ENCODE data around the gene SDR42E2.
"Not testable (repeated sequence)": the region's sequence is repeated elsewhere in the genome, so short reads cannot be mapped to it uniquely, and the experiment has no call there.

SDR42E2 gene
- total RNA-seq = 0.83 to 1.0 reads per million in 2 donors

DNA sequence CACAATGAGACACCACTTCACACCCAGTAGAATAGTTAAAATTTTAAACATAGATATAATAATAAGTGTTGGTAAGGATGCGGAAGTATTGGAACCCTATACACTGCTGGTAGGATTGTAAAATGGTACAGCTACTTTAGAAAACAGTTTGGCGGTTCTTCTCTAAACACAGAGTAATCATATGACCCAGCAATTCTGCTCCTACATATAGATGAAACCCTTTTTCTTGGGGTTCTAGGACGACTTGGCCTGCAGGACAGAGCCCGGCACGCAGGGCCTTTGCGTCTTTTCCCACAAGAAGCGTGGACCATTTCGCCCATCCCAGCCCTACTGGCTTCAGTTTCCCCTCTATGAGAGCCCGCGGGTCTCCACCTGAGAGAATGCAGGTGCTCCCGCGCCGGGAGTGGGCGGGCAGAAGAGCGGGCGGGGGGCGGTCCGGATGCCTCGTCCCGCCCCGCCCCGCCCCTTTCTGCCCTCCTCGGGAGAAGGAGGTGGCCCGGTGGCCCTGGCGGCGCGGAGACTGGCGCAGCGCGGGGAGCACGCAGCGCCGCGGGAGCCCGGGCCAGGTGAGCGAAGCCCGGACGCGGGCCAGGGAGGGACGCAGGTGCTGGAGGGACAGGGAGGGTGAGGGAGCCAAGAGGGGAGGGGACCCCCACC, at the start of gene SDR42E2:
SDR42E2 (plus strand) TSS at position 508 of the 657 bp plus-strand sequence. CDS start 3,077 bp downstream, outside the sequence.
- DNase-seq = peak; percentile 16

DNA sequence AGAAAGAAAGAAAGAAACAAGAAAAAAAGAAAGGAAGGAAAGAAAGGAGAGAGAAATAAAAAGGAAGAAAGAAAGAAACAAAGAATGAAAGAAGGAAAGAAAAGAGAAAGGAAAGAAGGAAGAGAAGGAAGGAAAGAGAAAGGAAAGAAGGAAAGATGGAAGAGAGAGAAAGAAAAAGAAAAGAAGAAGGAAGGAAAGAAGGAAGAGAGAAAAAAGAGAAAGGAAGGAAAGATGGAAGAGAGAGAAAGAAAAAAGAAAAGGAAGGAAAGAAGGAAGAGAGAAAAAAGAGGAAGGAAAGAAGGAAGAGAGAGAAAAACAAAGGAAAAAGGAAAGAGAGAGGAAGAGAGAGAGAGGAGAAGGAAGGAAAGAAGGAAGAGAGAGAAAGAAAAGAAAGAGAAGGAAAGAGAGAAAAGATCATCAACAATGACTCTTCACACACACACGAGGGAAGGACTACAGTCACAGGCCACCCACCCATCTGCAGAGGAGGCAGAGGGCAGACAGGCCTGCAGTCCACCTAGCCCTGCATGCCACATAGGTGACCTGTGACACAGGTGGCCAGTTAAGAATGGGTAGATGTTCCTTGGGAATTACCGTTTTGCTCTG, 46.1 kb upstream of the SDR42E2 start:
- no peak for DNase-seq

- no peak for DNase-seq
These were observed 44.7 kb upstream of the SDR42E2 start for GRCh38 chr16:22117609-22118008.

DNA sequence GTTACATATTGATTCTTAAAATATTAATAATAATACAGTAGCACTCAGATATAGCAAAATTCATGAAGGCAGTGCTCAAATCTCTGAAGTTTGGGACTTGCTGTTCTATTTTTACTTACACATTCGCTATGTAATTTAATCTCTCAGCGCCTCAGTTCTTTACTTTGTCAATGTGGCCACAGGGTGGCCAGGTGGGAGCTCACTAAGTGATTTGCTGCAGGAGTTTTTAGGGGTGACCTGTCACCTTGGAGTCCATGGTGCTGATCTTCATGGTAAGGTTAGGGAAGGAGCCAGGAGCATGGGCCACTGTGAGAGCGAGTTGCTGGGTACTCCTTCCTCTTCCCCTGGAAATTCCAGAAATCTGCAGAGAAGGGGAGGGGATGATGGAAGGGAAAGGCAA, 41.9 kb upstream of the SDR42E2 start:
- no peak for DNase-seq

GRCh38 chr16:22122239-22122638, 40.1 kb upstream of the SDR42E2 start:
- DNase-seq = no peak

- no peak for DNase-seq
These were observed 39.2 kb upstream of the SDR42E2 start for GRCh38 chr16:22123146-22123545.

- DNase-seq = no peak
These were observed 38.4 kb upstream of the SDR42E2 start for GRCh38 chr16:22123759-22124490.

- no peak for DNase-seq
These were observed 37.6 kb upstream of the SDR42E2 start for GRCh38 chr16:22124583-22125284.

DNA sequence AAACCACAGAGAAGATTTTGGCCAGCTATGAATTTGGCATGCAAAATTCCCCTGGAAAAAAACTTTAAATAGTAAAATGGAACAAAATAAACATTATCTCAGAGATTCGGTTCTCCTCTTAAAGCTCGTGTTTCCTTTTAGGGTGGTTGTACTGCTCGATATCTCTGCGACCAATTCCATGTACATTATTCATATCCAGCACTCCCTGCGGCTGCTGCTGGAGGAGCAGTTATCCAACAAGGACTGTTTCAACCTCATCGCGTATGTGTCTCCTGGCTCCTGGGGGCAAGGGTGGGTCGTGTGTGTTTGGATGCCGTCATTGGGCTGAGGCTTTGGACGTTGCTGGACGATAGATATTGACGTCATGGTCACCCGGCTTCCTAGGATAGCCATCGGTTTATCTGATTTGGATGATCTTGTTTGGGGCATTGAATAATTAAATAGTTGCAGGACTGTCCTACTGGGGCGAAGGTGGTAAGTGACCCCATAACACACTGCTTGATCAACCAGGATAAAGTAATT, 36.2 kb upstream of the SDR42E2 start:
- no peak for DNase-seq

- not testable (repeated sequence) for DNase-seq
These were observed 33.8 kb upstream of the SDR42E2 start for GRCh38 chr16:22128537-22128936.

GRCh38 chr16:22130528-22130927, 31.8 kb upstream of the SDR42E2 start:
- DNase-seq = no peak

- no peak for DNase-seq
These were observed 29.5 kb upstream of the SDR42E2 start for GRCh38 chr16:22132801-22133200.

- no peak for DNase-seq
These were observed 23.8 kb upstream of the SDR42E2 start for GRCh38 chr16:22138482-22138881.

GRCh38 chr16:22139008-22139407, 23.3 kb upstream of the SDR42E2 start:
- no peak for DNase-seq

DNA sequence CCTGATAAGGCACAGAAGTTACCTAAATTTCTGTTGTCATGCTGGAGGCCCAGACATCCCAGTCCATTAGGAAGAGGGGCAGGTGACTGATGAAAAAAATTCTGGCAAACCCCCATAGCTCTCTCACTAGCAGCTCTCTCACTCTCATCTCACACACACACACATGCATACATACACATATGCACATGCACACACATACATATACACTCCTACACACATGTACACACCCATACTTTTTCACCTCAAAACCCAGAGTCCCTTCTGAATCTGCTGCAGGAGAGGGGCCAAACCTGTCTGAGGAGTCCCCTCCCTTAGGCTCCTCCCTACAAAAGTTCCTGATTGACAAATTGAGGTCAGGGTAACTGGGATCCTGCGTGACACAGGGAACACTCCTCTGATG, 22.6 kb upstream of the SDR42E2 start:
- no peak for DNase-seq

GRCh38 chr16:22141767-22142166, 20.5 kb upstream of the SDR42E2 start:
- no peak for DNase-seq

- no peak for DNase-seq
These were observed 17.8 kb upstream of the SDR42E2 start for GRCh38 chr16:22144520-22144919.

GRCh38 chr16:22147853-22148252, 14.5 kb upstream of the SDR42E2 start:
- DNase-seq = no peak

- no peak for DNase-seq
These were observed 10.9 kb upstream of the SDR42E2 start for GRCh38 chr16:22151246-22151998.

- no peak for DNase-seq
These were observed 10.0 kb upstream of the SDR42E2 start for GRCh38 chr16:22152316-22152715.

- DNase-seq = not testable (repeated sequence)
These were observed 9.2 kb upstream of the SDR42E2 start for GRCh38 chr16:22153078-22153477.

- DNase-seq = no peak
These were observed 905 bp upstream of the SDR42E2 start for GRCh38 chr16:22161401-22161800.
